HEK293 (cell line): ENCODE measurements around the gene NOL9.

Experiments used
- EGR2 ChIP-seq: fragments of 450-650 bp; formaldehyde crosslinking; IDR thresholded peaks from 2 replicates; pipeline ENCODE4 v1.5.1; 2016; ENCODE audit warnings: low read depth, missing biosample characterization, missing genetic modification characterization
- ELK4 ChIP-seq: IDR thresholded peaks from 2 replicates; pipeline ENCODE4 v1.6.1; 2011; ENCODE audit warnings: mild to moderate bottlenecking, low read depth, low read length, borderline replicate concordance
- HOXA7 ChIP-seq: sonication (generic); formaldehyde crosslinking; IDR thresholded peaks from 2 replicates; pipeline ENCODE4 v1.8.1; 2022; ENCODE audit warnings: missing genetic modification reagents, borderline replicate concordance
- PRDM4 ChIP-seq: fragments of 450-650 bp; formaldehyde crosslinking; IDR thresholded peaks from 2 replicates; pipeline ENCODE4 v1.5.1; 2017; ENCODE audit warnings: missing biosample characterization, missing genetic modification characterization
- SCRT1 ChIP-seq: fragments of 450-650 bp; formaldehyde crosslinking; IDR thresholded peaks from 2 replicates; pipeline ENCODE4 v1.5.1; 2016; ENCODE audit warnings: missing biosample characterization, missing genetic modification characterization, borderline replicate concordance
- SP2 ChIP-seq: fragments of 450-650 bp; formaldehyde crosslinking; IDR thresholded peaks from 2 replicates; pipeline ENCODE4 v1.5.1; 2016; ENCODE audit warnings: missing biosample characterization, missing genetic modification characterization
- ZBTB17 ChIP-seq: fragments of 450-650 bp; formaldehyde crosslinking; IDR thresholded peaks from 2 replicates; pipeline ENCODE4 v1.5.1; 2016; ENCODE audit warnings: missing biosample characterization, missing genetic modification characterization
- ZFP41 ChIP-seq: fragments of 450-650 bp; formaldehyde crosslinking; IDR thresholded peaks from 2 replicates; pipeline ENCODE4 v1.5.1; 2016; ENCODE audit warnings: missing biosample characterization, missing genetic modification characterization, borderline replicate concordance
- ZNF148 ChIP-seq: fragments of 450-650 bp; formaldehyde crosslinking; IDR thresholded peaks from 2 replicates; pipeline ENCODE4 v1.5.0; 2017; ENCODE audit warnings: missing biosample characterization, missing genetic modification characterization, borderline replicate concordance
- ZNF155 ChIP-seq: fragments of 450-650 bp; formaldehyde crosslinking; IDR thresholded peaks from 2 replicates; pipeline ENCODE4 v1.5.1; 2016; ENCODE audit warnings: missing biosample characterization, missing genetic modification characterization
- ZNF211 ChIP-seq: fragments of 450-650 bp; formaldehyde crosslinking; IDR thresholded peaks from 2 replicates; pipeline ENCODE4 v1.5.1; 2016; ENCODE audit warnings: low read depth, missing biosample characterization, missing genetic modification characterization
- ZNF24 ChIP-seq: fragments of 450-650 bp; formaldehyde crosslinking; IDR thresholded peaks from 2 replicates; pipeline ENCODE4 v1.5.1; 2016; ENCODE audit warnings: missing biosample characterization, missing genetic modification characterization
- ZNF26 ChIP-seq: fragments of 450-650 bp; formaldehyde crosslinking; IDR thresholded peaks from 2 replicates; pipeline ENCODE4 v1.5.1; 2016; ENCODE audit warnings: missing biosample characterization, missing genetic modification characterization
- ZNF391 ChIP-seq: fragments of 450-650 bp; formaldehyde crosslinking; IDR thresholded peaks from 2 replicates; pipeline ENCODE4 v1.5.1; 2016; ENCODE audit warnings: low read depth, missing biosample characterization, missing genetic modification characterization, borderline replicate concordance
- ZNF423 ChIP-seq: fragments of 450-650 bp; formaldehyde crosslinking; IDR thresholded peaks from 2 replicates; pipeline ENCODE4 v1.5.1; 2016; ENCODE audit warnings: missing biosample characterization, missing genetic modification characterization
- ZNF449 ChIP-seq: fragments of 450-650 bp; formaldehyde crosslinking; IDR thresholded peaks from 2 replicates; pipeline ENCODE4 v1.5.1; 2017; ENCODE audit warnings: missing biosample characterization, mild to moderate bottlenecking, missing genetic modification characterization, moderate library complexity
- ZNF518A ChIP-seq: fragments of 450-650 bp; formaldehyde crosslinking; conservative IDR thresholded peaks from 2 replicates; pipeline ENCODE4 v1.5.1; 2016; ENCODE audit warnings: low read depth, missing biosample characterization, missing genetic modification characterization
- ZNF639 ChIP-seq: fragments of 450-650 bp; formaldehyde crosslinking; IDR thresholded peaks from 2 replicates; pipeline ENCODE4 v1.5.1; 2016; ENCODE audit warnings: missing biosample characterization, missing genetic modification characterization
- ZNF670 ChIP-seq: fragments of 450-650 bp; formaldehyde crosslinking; IDR thresholded peaks from 2 replicates; pipeline ENCODE4 v1.5.1; 2016; ENCODE audit warnings: missing biosample characterization, missing genetic modification characterization, low read depth
- ZSCAN18 ChIP-seq: fragments of 450-650 bp; formaldehyde crosslinking; IDR thresholded peaks from 2 replicates; pipeline ENCODE4 v1.5.1; 2016; ENCODE audit warnings: missing biosample characterization, missing genetic modification characterization

The NOL9 gene

GRCh38 chr1:6601049-6601922 is 47.0 kb upstream of the NOL9 start (continued):
- TF ChIP-seq ZNF518A (tag by site-specific recombination) (no peak), ZBTB17 (tag by site-specific recombination) (peak; percentile 63; the same call in 1 of the 2 replicates), ZNF449 (no peak; the same call in 1 of the 2 replicates), SP2 (tag by site-specific recombination) (peak; percentile 63), ZNF639 (tag by site-specific recombination) (0 out of 2 replicates have a peak, but pooled peaks have one; percentile 20), ZNF211 (tag by site-specific recombination) (no peak), ELK4 (no peak), SCRT1 (tag by site-specific recombination) (no peak), ZNF670 (no peak), PRDM4 (tag by site-specific recombination) (no peak), ZNF155 (tag by site-specific recombination) (no peak), ZNF423 (peak; percentile 66; the same call in 1 of the 2 replicates), ZFP41 (tag by site-specific recombination) (no peak), ZNF391 (no peak), ZNF24 (tag by site-specific recombination) (no peak), ZNF26 (tag by site-specific recombination) (no peak), ZSCAN18 (no peak), HOXA7 (CRISPR knock-in tag) (no peak), ZNF148 (no peak), EGR2 (tag by site-specific recombination) (no peak)
